H1 (cell line): ENCODE data around the gene CACUL1. TPM values are rescaled to one million over a fixed set of nuclear protein-coding genes. Genes with fewer than 3 reads are reported as not detected.

Experiments
- CTCF ChIA-PET: fragments of 300-600 bp; sonication (Branson Sonifier 250); formaldehyde crosslinking; loops from one replicate; lab custom pipeline; 2021; ENCODE audit not compliant: partially characterized antibody; lab: Charles Lee
- POLR2A ChIA-PET: fragments of 300-600 bp; sonication (Branson Sonifier 250); formaldehyde crosslinking; loops from one replicate; lab custom pipeline; 2021; ENCODE audit warnings: inconsistent platforms; ENCODE audit not compliant: partially characterized antibody; lab: Charles Lee
- DNase-seq, 2 experiments: peaks; one replicate each; pipeline versions ENCODE4 v3.0.0 to v3.0.0-alpha.2; 2010 to 2022; ENCODE audit warnings: low spot score in 2 of 2, low read depth in 1 of 2, mixed read lengths in 1 of 2
- FAIRE-seq: peaks from 2 replicates; lab custom pipeline; 2011; peaks lifted over from hg19 to GRCh38; lab: Jason Lieb, UNC
- H2AFZ ChIP-seq: 2 replicates; pipeline ENCODE4 v1.8.1; 2012; ENCODE audit warnings: low read length, inconsistent platforms
- H2AK5ac ChIP-seq: 2 replicates; pipeline ENCODE4 v1.6.1; 2013; ENCODE audit warnings: low read depth, low read length
- H2BK120ac ChIP-seq: replicated peaks from 2 replicates; pipeline ENCODE3; 2013; ENCODE audit warnings: low read depth, low read length, inconsistent platforms
- H2BK12ac ChIP-seq: 2 replicates; pipeline ENCODE4 v1.6.1; 2013; ENCODE audit warnings: low read depth, low read length
- H2BK15ac ChIP-seq: 2 replicates; pipeline ENCODE4 v1.6.1; 2013; ENCODE audit warnings: low read length
- H2BK20ac ChIP-seq: 2 replicates; pipeline ENCODE4 v1.6.1; 2013; ENCODE audit warnings: low read length
- H2BK5ac ChIP-seq: 2 replicates; pipeline ENCODE4 v1.6.1; 2013; ENCODE audit warnings: low read depth, low read length
- H3K14ac ChIP-seq: 2 replicates; pipeline ENCODE4 v1.6.1; 2013; ENCODE audit warnings: inconsistent platforms; ENCODE audit not compliant: insufficient read length
- H3K18ac ChIP-seq: 2 replicates; pipeline ENCODE4 v1.6.1; 2013; ENCODE audit warnings: low read length; ENCODE audit errors: extremely low read depth
- H3K23ac ChIP-seq: 2 replicates; pipeline ENCODE4 v1.6.1; 2013; ENCODE audit warnings: inconsistent platforms; ENCODE audit not compliant: insufficient read length
- H3K23me2 ChIP-seq: 2 replicates; pipeline ENCODE4 v1.6.1; 2013; ENCODE audit warnings: low read depth, low read length
- H3K27ac ChIP-seq: 2 replicates; pipeline ENCODE4 v1.6.1; 2011; ENCODE audit warnings: low read depth, low read length, inconsistent platforms
- H3K27me3 ChIP-seq, 4 experiments: replicated peaks in 1 of 4; 1 replicate in 1 of 4; 2 replicates in 3 of 4; pipeline versions ENCODE4 v1.6.1 to v1.8.1; 2011 to 2013; ENCODE audit warnings: low read length in 3 of 4, mild to moderate bottlenecking in 3 of 4, inconsistent platforms in 2 of 4, mixed read lengths in 2 of 4, moderate library complexity in 1 of 4; ENCODE audit not compliant: control insufficient read depth in 3 of 4, insufficient read depth in 3 of 4; ENCODE audit errors: extremely low read depth in 1 of 4
- H3K36me3 ChIP-seq, 4 experiments: 2 replicates each; pipeline versions ENCODE4 v1.6.1 to v1.8.1; 2011 to 2013; ENCODE audit warnings: mild to moderate bottlenecking in 4 of 4, low read length in 3 of 4, moderate library complexity in 2 of 4, control low read depth in 1 of 4, inconsistent platforms in 1 of 4; ENCODE audit not compliant: insufficient read depth in 4 of 4, control insufficient read depth in 2 of 4
- H3K4ac ChIP-seq: replicated peaks from 2 replicates; pipeline ENCODE3; 2013; ENCODE audit warnings: low read length, low read depth, mixed read lengths, inconsistent platforms; ENCODE audit not compliant: insufficient read length
- H3K4me1 ChIP-seq, 4 experiments: replicated peaks in 1 of 4; 1 replicate in 1 of 4; 2 replicates in 3 of 4; pipeline versions ENCODE4 v1.6.1 to v1.8.1; 2011 to 2013; ENCODE audit warnings: low read length in 3 of 4, inconsistent platforms in 2 of 4, mixed read lengths in 1 of 4; ENCODE audit not compliant: insufficient read depth in 4 of 4, control insufficient read depth in 3 of 4
- H3K4me2 ChIP-seq, 2 experiments: 2 replicates each; pipeline versions ENCODE4 v1.6.1 to v1.8.1; 2011 to 2013; ENCODE audit warnings: low read depth in 2 of 2, low read length in 2 of 2, control low read depth in 1 of 2, inconsistent platforms in 1 of 2, mild to moderate bottlenecking in 1 of 2; ENCODE audit not compliant: insufficient read depth in 1 of 2
- H3K4me3 ChIP-seq, 4 experiments: fragments of 200-600, 300-600 bp in 1 of 4; sonication (generic), shearing (Covaris generic), sonication (Bioruptor Twin) in 1 of 4; 2 replicates each; pipeline versions ENCODE4 v1.5.1 to v1.8.1; 2011 to 2016; ENCODE audit warnings: low read length in 4 of 4, low read depth in 3 of 4, control low read depth in 2 of 4, inconsistent platforms in 2 of 4, mild to moderate bottlenecking in 2 of 4, mixed read lengths in 1 of 4, moderate library complexity in 1 of 4; ENCODE audit not compliant: insufficient read depth in 2 of 4; ENCODE audit errors: extremely low read depth in 1 of 4
- H3K56ac ChIP-seq: replicated peaks from 2 replicates; pipeline ENCODE3; 2013; ENCODE audit warnings: low read depth, mild to moderate bottlenecking, mixed read lengths, low read length, inconsistent platforms; ENCODE audit not compliant: insufficient read length
- H3K79me1 ChIP-seq: 2 replicates; pipeline ENCODE4 v1.6.1; 2013; ENCODE audit warnings: low read depth, low read length, control low read depth
- H3K79me2 ChIP-seq, 2 experiments: 2 replicates each; pipeline versions ENCODE4 v1.6.1 to v1.8.1; 2012 to 2013; ENCODE audit warnings: low read length in 2 of 2, mild to moderate bottlenecking in 2 of 2, inconsistent platforms in 1 of 2; ENCODE audit not compliant: insufficient read depth in 2 of 2, control insufficient read depth in 1 of 2
- H3K9ac ChIP-seq, 4 experiments: replicated peaks in 1 of 4; 1 replicate in 1 of 4; 2 replicates in 3 of 4; pipeline versions ENCODE4 v1.6.1 to v1.8.1; 2011 to 2013; ENCODE audit warnings: low read depth in 3 of 4, low read length in 3 of 4, control low read depth in 2 of 4, mild to moderate bottlenecking in 2 of 4, moderate library complexity in 2 of 4, inconsistent platforms in 1 of 4; ENCODE audit errors: extremely low read depth in 1 of 4
- H3K9me3 ChIP-seq, 2 experiments: 2 replicates each; pipeline versions ENCODE4 v1.6.1 to v1.8.1; 2012 to 2013; ENCODE audit warnings: mild to moderate bottlenecking in 2 of 2, moderate library complexity in 2 of 2, control low read depth in 1 of 2, inconsistent platforms in 1 of 2, low read depth in 1 of 2, low read length in 1 of 2, mixed read lengths in 1 of 2; ENCODE audit not compliant: insufficient read depth in 2 of 2
- H4K20me1 ChIP-seq, 2 experiments: replicated peaks in 1 of 2; 2 replicates each; pipeline versions ENCODE3 to v1.8.1; 2011 to 2013; ENCODE audit warnings: inconsistent platforms in 2 of 2, low read length in 2 of 2, mild to moderate bottlenecking in 1 of 2; ENCODE audit not compliant: insufficient read depth in 2 of 2, control insufficient read depth in 1 of 2
- H4K5ac ChIP-seq: 2 replicates; pipeline ENCODE4 v1.6.1; 2013; ENCODE audit warnings: low read length, low read depth, mixed read lengths, inconsistent platforms; ENCODE audit not compliant: insufficient read length
- H4K8ac ChIP-seq: 2 replicates; pipeline ENCODE4 v1.8.0; 2013; ENCODE audit warnings: mild to moderate bottlenecking, moderate library complexity, low read length, inconsistent platforms; ENCODE audit not compliant: insufficient read depth; ENCODE audit errors: extremely low read depth
- H4K91ac ChIP-seq: replicated peaks from 2 replicates; pipeline ENCODE3; 2013; ENCODE audit warnings: low read length, mixed read lengths, inconsistent platforms; ENCODE audit not compliant: insufficient read length
- ATF2 ChIP-seq: IDR thresholded peaks from 2 replicates; pipeline ENCODE4 v1.6.1; 2012; ENCODE audit warnings: low read length, inconsistent platforms
- BRCA1 ChIP-seq: IDR thresholded peaks from 2 replicates; pipeline ENCODE4 v1.6.1; 2012; ENCODE audit warnings: low read depth, low read length, improper control_type of control experiment
- CTBP2 ChIP-seq: IDR thresholded peaks from 2 replicates; pipeline ENCODE4 v1.7.0; 2011; ENCODE audit warnings: borderline replicate concordance, mild to moderate bottlenecking, moderate library complexity, mixed read lengths, low read length; ENCODE audit not compliant: insufficient read depth, insufficient read length
- GABPA ChIP-seq: IDR thresholded peaks from 2 replicates; pipeline ENCODE4 v1.6.1; 2011; ENCODE audit warnings: mild to moderate bottlenecking, low read length, moderate library complexity, borderline replicate concordance; ENCODE audit not compliant: insufficient read depth
- HDAC2 ChIP-seq, 2 experiments: fragments of 300-600 bp in 1 of 2; sonication (generic) in 1 of 2; IDR thresholded peaks; 2 replicates each; pipeline ENCODE4 v1.6.1; 2011 to 2012; ENCODE audit warnings: low read depth in 2 of 2, low read length in 2 of 2, mild to moderate bottlenecking in 2 of 2, moderate library complexity in 2 of 2, borderline replicate concordance in 1 of 2, inconsistent platforms in 1 of 2
- JUN ChIP-seq: IDR thresholded peaks from 2 replicates; pipeline ENCODE4 v1.6.1; 2011; ENCODE audit warnings: low read depth, mild to moderate bottlenecking, improper control_type of control experiment, low read length
- JUND ChIP-seq: IDR thresholded peaks from 2 replicates; pipeline ENCODE4 v1.6.1; 2011; ENCODE audit warnings: mild to moderate bottlenecking, improper control_type of control experiment, low read length
- POLR2A ChIP-seq, 2 experiments: IDR thresholded peaks; 1 replicate in 1 of 2; 2 replicates in 1 of 2; pipeline ENCODE4 v1.6.1; 2011; ENCODE audit warnings: low read depth in 2 of 2, low read length in 2 of 2, mild to moderate bottlenecking in 2 of 2; ENCODE audit errors: control extremely low read depth in 1 of 2
- POLR2AphosphoS5 ChIP-seq: IDR thresholded peaks from 2 replicates; pipeline ENCODE4 v1.6.1; 2011; ENCODE audit warnings: low read depth, low read length
- RXRA ChIP-seq: IDR thresholded peaks from 2 replicates; pipeline ENCODE4 v1.6.1; 2011; ENCODE audit warnings: low read depth, mild to moderate bottlenecking, low read length, moderate library complexity; ENCODE audit not compliant: insufficient read depth
- SIN3A ChIP-seq, 2 experiments: IDR thresholded peaks in 1 of 2; conservative IDR thresholded peaks in 1 of 2; 2 replicates each; pipeline ENCODE4 v1.6.1; 2011 to 2012; ENCODE audit warnings: low read length in 2 of 2, improper control_type of control experiment in 1 of 2, low read depth in 1 of 2, mild to moderate bottlenecking in 1 of 2
- TBP ChIP-seq: IDR thresholded peaks from 2 replicates; pipeline ENCODE4 v1.6.1; 2011; ENCODE audit warnings: low read depth, low read length, improper control_type of control experiment
- TEAD4 ChIP-seq: IDR thresholded peaks from 2 replicates; pipeline ENCODE4 v1.6.1; 2012; ENCODE audit warnings: low read depth, low read length, inconsistent platforms, mixed read lengths
- WGBS, 2 experiments: shearing (Covaris generic) in 1 of 2; methylation state at CpG; one replicate each; pipeline versions ENCODE4 v1.1.6 to v1.1.7; 2013 to 2015; ENCODE audit warnings: low lambda C conversion rate in 2 of 2, mixed read lengths in 2 of 2, inconsistent platforms in 1 of 2, low coverage in 1 of 2, missing lambda C conversion rate in 1 of 2; ENCODE audit not compliant: insufficient replicate concordance in 2 of 2, insufficient coverage in 1 of 2, insufficient read length in 1 of 2; ENCODE audit errors: extremely low coverage in 1 of 2, missing lambda C conversion rate in 1 of 2; 5-methylcytosine and 5-hydroxymethylcytosine counted together
- polyA plus RNA-seq, 7 experiments: library from polyadenylated mRNA; depleted of rRNA in 3 of 7; stranded (reverse) in 5 of 7; unstranded in 2 of 7; fragments of >200 nt in 5 of 7; fragments of 200-250 nt in 2 of 7; gene quantifications; 1 replicate in 5 of 7; 2 replicates in 1 of 7; 4 replicates in 1 of 7; pipeline versions ENCODE4 v1.2.1 to v1.2.3, GENCODE V29; 2011 to 2013; ENCODE audit warnings: missing spikeins in 2 of 7, mixed read lengths in 2 of 7
- total RNA-seq: library from RNA; stranded (reverse); fragmentation: NEBNext Ultra II Directional; extraction: Animal tissue kit (Norgen Biotek cat#: 25700); gene quantifications from 2 replicates; pipeline ENCODE4 v1.2.1, GENCODE V29; 2021

CACUL1 gene
- total and polyA plus RNA-seq, 2 of the 8 experiments (the other 6 are each of a cell fraction or from before 2014, with no cell fraction given), result 6.5 to 34.2 TPM

- FAIRE-seq (no peak), DNase-seq (no peak)
- Histone ChIP-seq H4K8ac (no peak overlapping the region), H4K20me1 (peaks cover 0 to 10% of the 10 kb centered on the region in 2 experiments), H2AK5ac (no peak overlapping the region), H2BK20ac (no peak overlapping the region), H3K4me3 (no peak overlapping the region), H4K91ac (no peak overlapping the region), H2BK15ac (no peak overlapping the region), H3K27ac (no peak overlapping the region), H3K4ac (no peak overlapping the region), H2BK12ac (no peak overlapping the region), H3K9ac (no peak overlapping the region), H3K23me2 (no peaks in the 10 kb centered on the region), H3K36me3 (peaks cover 0 to 2% (median 0%) of the 10 kb centered on the region in 4 experiments; a peak in 3 of 8 replicates), H2BK120ac (no peak overlapping the region), H4K5ac (no peak overlapping the region), H3K4me1 (no peaks in the 10 kb centered on the region), H3K18ac (no peak overlapping the region), H3K79me1 (peaks cover 2% of the 10 kb centered on the region; the same call in 1 of the 2 replicates), H3K4me2 (no peak overlapping the region), H3K56ac (no peak overlapping the region), H3K27me3 (no peaks in the 10 kb centered on the region), H3K9me3 (no peaks in the 10 kb centered on the region), H3K14ac (no peak overlapping the region), H2BK5ac (no peak overlapping the region), H2AFZ (no peak overlapping the region), H3K23ac (no peak overlapping the region), H3K79me2 (peaks cover 0 to 45% of the 10 kb centered on the region in 2 experiments; a peak in 2 of 4 replicates)
- ChIA-PET CTCF (interaction anchor here (0.7 to 7.7 kb wide), 14 partner anchors 11 to 162 kb away, joined by 3 to 65 read pairs (median 4); no protein-coding TSS in a partner anchor), POLR2A (no interaction called here)
- 89% methylated on average over 3 of the region's 3 CpGs; no CpG with 5 or more reads in 1 of the 2 experiments for whole genome bisulfite sequencing, 2 experiments
- TF ChIP-seq SIN3A (conservative IDR thresholded peaks at IDR 0.05 in 1 of 2, IDR thresholded peaks at IDR 0.05 in 1 of 2; ENCODE audit: low read depth in 1 of 2, low read length in 2 of 2) (no peak), RXRA (no peak), HDAC2 (IDR thresholded peaks at IDR 0.05; ENCODE audit: borderline replicate concordance in 1 of 2, low read depth in 2 of 2, low read length in 2 of 2) (no peak), TBP (no peak), GABPA (no peak), CTBP2 (no peak), POLR2AphosphoS5 (no peak), BRCA1 (no peak), POLR2A (IDR thresholded peaks at IDR 0.05; ENCODE audit: control extremely low read depth in 1 of 2, low read depth in 2 of 2, low read length in 2 of 2) (no peak), TEAD4 (no peak), JUND (no peak), ATF2 (no peak), JUN (no peak)
Measured at GRCh38 chr10:118721539-118721876, 33.3 kb downstream of the CACUL1 start.
